GM06990 (cell line): ENCODE measurements around the gene TFF2.

Experiments used
- DNase-seq: peaks from one replicate; pipeline ENCODE4 v3.0.0-alpha.2; 2011; ENCODE audit not compliant: insufficient read length; ENCODE audit errors: extremely low read depth
- H3K27me3 ChIP-seq: replicated peaks from 2 replicates; pipeline ENCODE4 v1.6.0; 2011; ENCODE audit warnings: low read length; ENCODE audit not compliant: control insufficient read depth, insufficient read depth
- H3K36me3 ChIP-seq: 2 replicates; pipeline ENCODE4 v1.5.1; 2011; ENCODE audit warnings: low read length; ENCODE audit not compliant: control insufficient read depth, insufficient read depth
- H3K4me3 ChIP-seq: replicated peaks from 2 replicates; pipeline ENCODE4 v1.5.1; 2011; ENCODE audit warnings: low read depth, mild to moderate bottlenecking, control low read depth, low read length
- TF ChIP-seq, protein P1 (sequence below): IDR thresholded peaks from 2 replicates; pipeline ENCODE4 v1.5.1; 2011; ENCODE audit warnings: low read length, control low read depth, mild to moderate bottlenecking, inconsistent platforms; ENCODE audit not compliant: insufficient read depth, poor library complexity, severe bottlenecking

Gene TFF2

DNA sequence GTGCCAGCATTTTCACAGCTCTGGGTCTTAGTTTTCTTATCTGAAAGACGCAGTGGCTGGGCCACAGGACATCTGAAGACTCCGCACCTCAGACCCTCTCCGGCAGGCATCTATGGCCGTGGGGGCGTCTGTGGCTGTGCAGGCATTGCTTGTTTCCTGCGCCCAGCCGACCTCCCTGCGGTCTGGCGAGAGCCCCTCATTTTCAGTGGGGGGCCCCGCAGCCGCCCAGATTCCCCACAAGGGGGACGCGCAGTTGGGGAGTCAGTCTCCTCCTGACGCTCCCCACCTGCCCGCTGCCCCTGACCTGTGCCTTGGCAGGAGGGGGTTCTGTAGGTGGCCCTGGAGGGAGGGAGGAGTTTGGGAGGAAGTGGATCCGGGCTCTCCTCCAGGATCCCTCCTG lies 19.0 kb upstream of the TFF2 start:
- Histone ChIP-seq H3K4me3 (no peak overlapping the region), H3K36me3 (no peaks in the 10 kb centered on the region), H3K27me3 (no peaks in the 10 kb centered on the region)
- DNase-seq, result no peak
- TF ChIP-seq, protein P1, sequence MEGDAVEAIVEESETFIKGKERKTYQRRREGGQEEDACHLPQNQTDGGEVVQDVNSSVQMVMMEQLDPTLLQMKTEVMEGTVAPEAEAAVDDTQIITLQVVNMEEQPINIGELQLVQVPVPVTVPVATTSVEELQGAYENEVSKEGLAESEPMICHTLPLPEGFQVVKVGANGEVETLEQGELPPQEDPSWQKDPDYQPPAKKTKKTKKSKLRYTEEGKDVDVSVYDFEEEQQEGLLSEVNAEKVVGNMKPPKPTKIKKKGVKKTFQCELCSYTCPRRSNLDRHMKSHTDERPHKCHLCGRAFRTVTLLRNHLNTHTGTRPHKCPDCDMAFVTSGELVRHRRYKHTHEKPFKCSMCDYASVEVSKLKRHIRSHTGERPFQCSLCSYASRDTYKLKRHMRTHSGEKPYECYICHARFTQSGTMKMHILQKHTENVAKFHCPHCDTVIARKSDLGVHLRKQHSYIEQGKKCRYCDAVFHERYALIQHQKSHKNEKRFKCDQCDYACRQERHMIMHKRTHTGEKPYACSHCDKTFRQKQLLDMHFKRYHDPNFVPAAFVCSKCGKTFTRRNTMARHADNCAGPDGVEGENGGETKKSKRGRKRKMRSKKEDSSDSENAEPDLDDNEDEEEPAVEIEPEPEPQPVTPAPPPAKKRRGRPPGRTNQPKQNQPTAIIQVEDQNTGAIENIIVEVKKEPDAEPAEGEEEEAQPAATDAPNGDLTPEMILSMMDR, result peak; percentile 15

- no peak overlapping the region for H3K4me3 ChIP-seq
- DNase-seq, result no peak
- H3K27me3 ChIP-seq, result no peaks in the 10 kb centered on the region
- H3K36me3 ChIP-seq, result no peaks in the 10 kb centered on the region
- TF ChIP-seq, protein P1, result no peak
Measured at GRCh38 chr21:42367367-42368165, 16.8 kb upstream of the TFF2 start.

GRCh38 chr21:42366292-42367010 lies 15.7 kb upstream of the TFF2 start, which contains the start of gene TFF1:
TFF1 (minus strand) TSS chr21:42366535; CDS start chr21:42366495, 40 bp downstream.
- Histone ChIP-seq H3K4me3 (no peak within 1 kb of the TSS), H3K36me3 (no peaks in the 10 kb centered on the region), H3K27me3 (no peaks in the 10 kb centered on the region)
- TF ChIP-seq, protein P1, result no peak
- no peak for DNase-seq

DNA sequence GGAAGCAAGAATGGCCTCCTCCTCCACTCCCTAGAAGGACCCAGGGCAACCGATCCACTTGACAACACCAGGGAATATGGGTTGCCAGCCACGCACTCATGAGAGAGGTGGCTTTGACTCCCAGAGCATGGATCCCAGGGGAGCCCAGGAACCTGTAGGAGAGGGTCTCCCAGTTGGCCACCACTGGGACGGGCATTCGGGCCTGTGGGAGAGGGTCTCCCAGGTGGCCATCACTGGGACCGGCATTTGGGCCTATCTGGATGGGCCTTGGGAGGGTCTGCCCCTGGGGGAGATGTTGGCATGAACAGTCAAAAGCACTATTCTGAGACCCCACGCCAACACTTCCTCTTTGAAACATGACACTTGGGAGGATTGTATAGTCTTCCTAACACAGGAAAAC lies 15.0 kb upstream of the TFF2 start:
- Histone ChIP-seq H3K4me3 (no peak overlapping the region), H3K27me3 (no peaks in the 10 kb centered on the region; the same call in 1 of the 2 replicates), H3K36me3 (no peaks in the 10 kb centered on the region)
- no peak for DNase-seq
- TF ChIP-seq, protein P1, result no peak

- Histone ChIP-seq H3K36me3 (no peaks in the 10 kb centered on the region), H3K27me3 (no peaks in the 10 kb centered on the region; the same call in 1 of the 2 replicates), H3K4me3 (no peak overlapping the region)
- no peak for DNase-seq
- TF ChIP-seq, protein P1, result no peak
Measured at GRCh38 chr21:42364304-42364865, 13.6 kb upstream of the TFF2 start.
